Central memory CD8-positive, alpha-beta T cell (primary cell): ENCODE measurements around the gene CASKIN1.

Source experiments
- ATAC-seq: fragments of 150-1000 bp; cut with Tn5 transposase; replicated peaks from 2 replicates; pipeline ENCODE4 v1.10.0; 2022; ENCODE audit warnings: mild to moderate bottlenecking, moderate FRiP score, moderate number of reproducible peaks; ENCODE audit not compliant: poor library complexity, severe bottlenecking; ENCODE audit errors: extremely low read depth
- DNase-seq, 2 donors: peaks; one replicate each; pipeline ENCODE4 v3.0.0; 2021; ENCODE audit warnings: low spot score in 2 of 2
- H3K27ac Mint-ChIP-seq: one replicate; pipeline ENCODE4 v1.8.0; 2022; ENCODE audit warnings: low read depth, mild to moderate bottlenecking, moderate library complexity, mixed read lengths
- H3K27me3 Mint-ChIP-seq: one replicate; pipeline ENCODE4 v1.8.0; 2022; ENCODE audit warnings: mixed read lengths
- H3K36me3 Mint-ChIP-seq: one replicate; pipeline ENCODE4 v1.8.0; 2022; ENCODE audit warnings: mild to moderate bottlenecking, moderate library complexity, mixed read lengths; ENCODE audit not compliant: insufficient read depth
- H3K4me1 Mint-ChIP-seq: one replicate; pipeline ENCODE4 v1.8.0; 2022; ENCODE audit warnings: mixed read lengths
- H3K4me3 Mint-ChIP-seq: one replicate; pipeline ENCODE4 v1.8.0; 2022; ENCODE audit warnings: mild to moderate bottlenecking, moderate library complexity, mixed read lengths
- H3K9me3 Mint-ChIP-seq: one replicate; pipeline ENCODE4 v1.8.0; 2022; ENCODE audit warnings: mixed read lengths

CASKIN1 gene

GRCh38 chr16:2156849-2157224 is 39.6 kb downstream of the CASKIN1 start:
- Mint-ChIP-seq H3K36me3 (peaks cover 9% of the 10 kb centered on the region), H3K27ac (peak overlapping the region; percentile 79)

GRCh38 chr16:2155977-2156848 is 40.2 kb downstream of the CASKIN1 start:
- ATAC-seq = no peak
- Mint-ChIP-seq H3K9me3 (no peaks in the 10 kb centered on the region), H3K4me3 (peak overlapping the region; percentile 79), H3K27ac (peak overlapping the region; percentile 79), H3K36me3 (peaks cover 9% of the 10 kb centered on the region), H3K27me3 (no peaks in the 10 kb centered on the region), H3K4me1 (peaks cover 41% of the 10 kb centered on the region)
- no peak for DNase-seq

More at GRCh38 chr16:2156849-2157224, 39.6 kb downstream of the CASKIN1 start:
- DNase-seq (no peak), ATAC-seq (no peak)
- Mint-ChIP-seq H3K4me3 (peak overlapping the region; percentile 79), H3K9me3 (no peaks in the 10 kb centered on the region), H3K4me1 (peaks cover 38% of the 10 kb centered on the region), H3K27me3 (no peaks in the 10 kb centered on the region)

GRCh38 chr16:2155091-2155950 is 41.1 kb downstream of the CASKIN1 start, which contains the start of gene TRAF7:
Gene TRAF7 (plus strand): TSS chr16:2155782. CDS start chr16:2163921, 8,139 bp downstream.
- H3K9me3 Mint-ChIP-seq = no peaks in the 10 kb centered on the region
- DNase-seq (peak; percentile 91 to 98), ATAC-seq (peak; percentile 96)
- peaks cover 9% of the 10 kb centered on the region for H3K36me3 Mint-ChIP-seq
- H3K4me1 Mint-ChIP-seq = peaks cover 49% of the 10 kb centered on the region
- no peaks in the 10 kb centered on the region for H3K27me3 Mint-ChIP-seq
- H3K27ac Mint-ChIP-seq = peak within 1 kb of the TSS; percentile 79
- peak within 1 kb of the TSS; percentile 79 for H3K4me3 Mint-ChIP-seq

- Mint-ChIP-seq H3K36me3 (peaks cover 11% of the 10 kb centered on the region), H3K9me3 (no peaks in the 10 kb centered on the region), H3K27ac (peak overlapping the region; percentile 79), H3K27me3 (no peaks in the 10 kb centered on the region), H3K4me1 (peaks cover 55% of the 10 kb centered on the region), H3K4me3 (peak overlapping the region; percentile 79)
- no peak for DNase-seq
- no peak for ATAC-seq
Observed at GRCh38 chr16:2154533-2155090, 41.8 kb downstream of the CASKIN1 start.

GRCh38 chr16:2152695-2153506 is 43.5 kb downstream of the CASKIN1 start:
- ATAC-seq (no peak), DNase-seq (no peak)
- peaks cover 50% of the 10 kb centered on the region for H3K4me1 Mint-ChIP-seq
- peak overlapping the region; percentile 79 for H3K4me3 Mint-ChIP-seq
- H3K9me3 Mint-ChIP-seq = no peaks in the 10 kb centered on the region
- no peaks in the 10 kb centered on the region for H3K27me3 Mint-ChIP-seq
- H3K27ac Mint-ChIP-seq = peak overlapping the region; percentile 25
- peaks cover 11% of the 10 kb centered on the region for H3K36me3 Mint-ChIP-seq

GRCh38 chr16:2151188-2152091 is 45.0 kb downstream of the CASKIN1 start:
- no peaks in the 10 kb centered on the region for H3K9me3 Mint-ChIP-seq
- H3K27me3 Mint-ChIP-seq = no peaks in the 10 kb centered on the region
- peaks cover 11% of the 10 kb centered on the region for H3K36me3 Mint-ChIP-seq
- H3K4me1 Mint-ChIP-seq = peaks cover 35% of the 10 kb centered on the region
- peak overlapping the region; percentile 33 for H3K4me3 Mint-ChIP-seq
- DNase-seq (no peak), ATAC-seq (no peak)
- no peak overlapping the region for H3K27ac Mint-ChIP-seq

GRCh38 chr16:2150418-2151187 is 45.8 kb downstream of the CASKIN1 start:
- peaks cover 29% of the 10 kb centered on the region for H3K4me1 Mint-ChIP-seq
- no peak overlapping the region for H3K4me3 Mint-ChIP-seq
- no peak for DNase-seq
- no peaks in the 10 kb centered on the region for H3K27me3 Mint-ChIP-seq
- no peak for ATAC-seq
- no peak overlapping the region for H3K27ac Mint-ChIP-seq
- peaks cover 11% of the 10 kb centered on the region for H3K36me3 Mint-ChIP-seq
- H3K9me3 Mint-ChIP-seq = no peaks in the 10 kb centered on the region

- Mint-ChIP-seq H3K27me3 (no peaks in the 10 kb centered on the region), H3K9me3 (no peaks in the 10 kb centered on the region), H3K27ac (no peak overlapping the region), H3K4me3 (peak overlapping the region; percentile 63), H3K36me3 (peaks cover 5% of the 10 kb centered on the region), H3K4me1 (peaks cover 29% of the 10 kb centered on the region)
- no peak for DNase-seq
- ATAC-seq = no peak
Observed at GRCh38 chr16:2149630-2150417, 46.6 kb downstream of the CASKIN1 start.

- no peak for DNase-seq
- Mint-ChIP-seq H3K9me3 (no peaks in the 10 kb centered on the region), H3K27me3 (no peaks in the 10 kb centered on the region), H3K4me1 (peaks cover 25% of the 10 kb centered on the region), H3K36me3 (peaks cover 3% of the 10 kb centered on the region), H3K27ac (no peak overlapping the region), H3K4me3 (peak overlapping the region; percentile 63)
- peak; percentile 9 for ATAC-seq
Observed at GRCh38 chr16:2148714-2149629, 47.4 kb downstream of the CASKIN1 start.
